Measurements from ENCODE around the gene TRAPPC10.

The TRAPPC10 gene

DNA sequence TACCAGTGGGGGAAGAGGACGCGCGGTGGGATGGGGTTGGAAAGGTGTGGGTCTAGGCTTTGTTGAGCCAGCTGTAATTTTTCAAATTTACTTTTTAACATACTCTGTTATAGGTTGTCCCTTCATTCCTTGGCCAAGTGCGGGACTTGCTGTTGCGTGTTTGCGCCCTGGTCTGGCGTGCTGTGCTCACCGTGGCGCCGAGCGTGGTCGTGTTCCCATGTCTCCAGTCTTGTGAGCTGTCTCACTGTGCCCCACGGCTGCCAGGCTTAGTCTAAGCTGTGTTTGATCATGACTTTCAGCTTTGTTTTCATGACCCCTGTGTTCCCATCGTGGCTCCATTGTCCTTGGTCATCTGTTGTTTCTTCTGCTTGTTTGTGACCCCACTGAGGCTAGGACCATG lies 26.0 kb downstream of the TRAPPC10 start:
- DNase-seq: no peak

DNA sequence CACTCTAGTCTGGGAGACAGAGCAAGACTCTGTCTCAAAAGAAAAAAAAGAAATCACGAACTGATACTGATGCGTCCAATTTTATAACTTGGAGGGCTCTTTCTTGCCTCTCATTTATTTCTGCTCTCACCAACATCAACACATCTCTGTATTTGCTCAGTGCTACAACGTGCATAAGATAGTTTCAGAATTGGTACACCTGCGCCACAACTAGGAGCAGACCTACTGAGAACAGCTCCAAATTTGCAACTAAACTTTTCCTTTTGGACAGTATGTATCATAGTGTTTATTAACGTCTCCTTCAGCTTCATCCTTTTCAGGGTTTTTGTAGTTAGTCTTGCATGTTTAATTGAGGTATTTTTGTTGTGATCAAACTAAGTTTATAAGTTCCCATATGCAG lies 27.7 kb downstream of the TRAPPC10 start:
- no peak for DNase-seq

DNA sequence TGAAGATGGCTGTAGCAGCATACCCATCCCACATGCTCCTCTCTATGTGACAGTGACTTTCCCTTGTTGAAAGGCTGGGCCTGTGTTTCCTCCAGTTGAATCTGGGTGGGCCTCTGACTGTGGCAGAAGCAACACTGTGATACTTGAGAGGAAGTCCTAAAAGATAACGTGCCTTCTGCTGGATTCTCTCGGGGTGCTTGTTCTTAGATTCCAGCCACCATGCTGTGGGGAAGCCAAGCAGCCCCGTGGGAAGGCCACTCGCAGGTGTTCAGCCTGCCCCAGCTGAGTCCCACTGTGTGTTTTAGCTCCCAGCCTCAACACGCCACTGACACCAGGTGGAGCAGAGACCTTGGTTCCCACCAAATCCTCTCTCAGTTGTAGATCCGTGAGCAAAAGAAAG lies 31.5 kb downstream of the TRAPPC10 start:
- no peak for DNase-seq

DNA sequence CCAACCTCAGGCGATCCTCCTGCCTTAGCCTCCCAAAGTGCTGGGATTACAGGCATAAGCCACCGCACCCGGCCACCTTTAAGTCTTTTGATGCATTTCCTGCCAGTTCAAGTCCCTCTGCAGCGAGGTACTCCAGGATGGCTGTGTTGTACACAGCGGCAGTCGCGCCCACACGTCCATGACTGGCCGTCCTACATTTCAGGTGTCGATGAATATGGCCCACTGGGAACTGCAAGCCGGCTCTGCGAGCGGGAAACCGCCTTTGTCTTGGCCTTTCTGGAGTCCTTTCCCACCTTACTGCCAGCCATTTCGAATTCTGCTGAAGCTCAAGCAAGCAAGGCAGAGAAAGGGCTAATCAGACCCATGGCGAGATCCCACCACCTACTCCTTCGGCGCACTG lies 34.6 kb downstream of the TRAPPC10 start:
- no peak for DNase-seq

DNA sequence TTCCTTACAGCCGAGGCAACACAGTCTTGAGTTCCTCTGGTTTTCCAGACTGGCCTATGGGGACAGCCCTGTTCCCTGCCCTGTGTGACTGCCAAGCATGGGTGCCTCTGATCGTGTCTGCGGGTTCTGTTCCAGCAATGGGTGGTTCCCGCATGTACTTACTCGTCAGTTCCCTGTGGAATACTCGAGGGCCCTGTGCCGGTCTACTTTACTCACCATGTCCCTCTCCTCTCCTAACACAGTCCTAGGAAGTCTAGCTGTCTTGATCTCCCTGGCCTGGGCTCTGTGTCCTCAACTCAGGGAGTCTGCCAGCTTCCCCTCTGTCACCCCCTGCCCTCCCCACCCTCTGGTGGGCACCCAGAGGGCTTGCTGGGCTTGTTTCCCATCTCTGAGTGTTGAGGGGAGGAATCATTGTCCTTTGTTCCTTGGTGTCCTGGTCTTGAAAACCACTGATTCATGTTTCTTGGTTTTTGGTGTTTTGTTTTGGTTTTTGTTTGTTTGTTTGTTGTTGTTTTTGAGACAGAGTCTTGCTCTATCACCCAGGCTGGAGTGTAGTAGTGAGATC lies 36.0 kb downstream of the TRAPPC10 start:
- no peak for DNase-seq

DNA sequence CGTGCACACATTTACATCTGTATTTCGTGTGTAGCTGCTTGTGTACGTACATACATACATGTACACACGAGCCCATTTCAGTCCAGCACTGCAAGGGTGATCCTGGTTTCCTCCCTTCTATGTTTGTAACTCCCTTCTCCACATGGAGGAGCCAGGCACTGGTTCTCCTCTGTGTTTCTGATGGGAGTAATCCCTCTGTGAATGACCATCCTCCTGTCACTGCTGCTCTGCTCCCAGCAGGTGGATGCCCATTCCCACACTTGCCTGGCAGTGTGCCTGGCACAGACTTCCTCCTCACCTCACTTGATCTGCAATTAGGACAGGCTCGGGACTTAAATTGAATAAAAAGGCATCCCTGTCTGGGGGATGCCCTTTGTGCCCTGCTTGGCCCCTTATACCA lies 37.1 kb downstream of the TRAPPC10 start:
- DNase-seq: no peak

DNA sequence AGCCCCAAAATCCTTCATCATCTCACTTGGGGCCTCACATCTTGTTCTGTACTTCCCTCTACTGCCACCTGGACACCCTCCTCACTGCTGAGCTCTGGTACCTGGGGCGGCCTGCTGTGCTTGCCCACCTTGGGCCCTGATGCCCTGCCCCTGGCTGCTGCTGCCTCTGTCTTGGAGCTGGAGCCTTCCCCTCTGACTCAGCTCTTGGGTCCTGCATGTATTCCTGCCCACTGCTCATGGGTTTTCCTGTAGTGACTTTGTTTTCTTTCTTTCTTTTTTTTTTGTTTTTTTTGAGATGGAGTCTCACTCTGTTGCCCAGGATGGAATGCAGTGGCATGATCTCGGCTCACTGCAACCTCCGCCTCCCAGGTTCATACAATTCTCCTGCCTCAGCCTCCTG lies 37.5 kb downstream of the TRAPPC10 start:
- DNase-seq: no peak

DNA sequence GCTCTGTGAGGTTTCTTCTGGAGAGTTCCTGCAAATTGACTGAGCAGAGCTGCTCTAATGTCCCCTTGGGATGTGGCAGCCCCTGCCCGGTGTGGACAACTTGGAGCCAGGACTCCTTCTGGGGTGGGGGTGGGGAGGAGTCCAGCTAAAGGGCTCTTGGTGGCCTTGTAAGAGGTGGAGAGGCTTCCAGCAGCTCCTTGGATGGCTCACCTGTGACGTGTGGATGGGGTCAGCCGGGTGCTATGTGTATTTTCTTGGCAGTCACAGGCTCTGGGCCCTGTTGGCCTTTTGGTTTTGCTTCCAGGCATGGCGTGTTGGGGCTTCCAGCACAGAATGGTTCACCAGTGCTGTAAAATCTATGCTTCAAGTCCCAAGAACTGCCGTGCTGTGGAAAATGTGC lies 38.2 kb downstream of the TRAPPC10 start:
- DNase-seq: no peak

DNA sequence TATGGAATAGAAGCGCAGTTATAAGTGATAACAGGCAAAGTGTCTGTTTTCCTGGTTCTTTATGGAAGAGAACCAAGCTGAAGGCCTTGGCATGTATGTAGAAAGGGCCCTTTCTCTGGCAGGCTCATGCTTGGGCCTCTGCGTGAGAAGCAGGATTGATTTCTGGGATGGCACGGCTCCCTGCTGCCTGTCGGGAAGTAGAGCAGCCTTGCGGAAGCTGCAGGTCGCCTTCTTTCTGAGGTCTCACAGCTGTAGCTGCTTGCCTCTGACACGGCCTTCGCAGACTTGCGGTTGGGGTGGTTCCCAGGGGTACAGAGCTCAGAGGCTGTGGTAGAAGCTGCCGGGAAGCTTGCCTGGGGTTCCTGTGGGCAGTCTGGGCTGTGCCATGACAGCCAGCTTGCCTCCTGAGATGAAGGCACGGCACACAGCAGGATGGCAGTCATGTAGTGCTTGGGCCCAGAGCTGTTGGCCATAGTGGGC lies 39.4 kb downstream of the TRAPPC10 start:
- DNase-seq: no peak

DNA sequence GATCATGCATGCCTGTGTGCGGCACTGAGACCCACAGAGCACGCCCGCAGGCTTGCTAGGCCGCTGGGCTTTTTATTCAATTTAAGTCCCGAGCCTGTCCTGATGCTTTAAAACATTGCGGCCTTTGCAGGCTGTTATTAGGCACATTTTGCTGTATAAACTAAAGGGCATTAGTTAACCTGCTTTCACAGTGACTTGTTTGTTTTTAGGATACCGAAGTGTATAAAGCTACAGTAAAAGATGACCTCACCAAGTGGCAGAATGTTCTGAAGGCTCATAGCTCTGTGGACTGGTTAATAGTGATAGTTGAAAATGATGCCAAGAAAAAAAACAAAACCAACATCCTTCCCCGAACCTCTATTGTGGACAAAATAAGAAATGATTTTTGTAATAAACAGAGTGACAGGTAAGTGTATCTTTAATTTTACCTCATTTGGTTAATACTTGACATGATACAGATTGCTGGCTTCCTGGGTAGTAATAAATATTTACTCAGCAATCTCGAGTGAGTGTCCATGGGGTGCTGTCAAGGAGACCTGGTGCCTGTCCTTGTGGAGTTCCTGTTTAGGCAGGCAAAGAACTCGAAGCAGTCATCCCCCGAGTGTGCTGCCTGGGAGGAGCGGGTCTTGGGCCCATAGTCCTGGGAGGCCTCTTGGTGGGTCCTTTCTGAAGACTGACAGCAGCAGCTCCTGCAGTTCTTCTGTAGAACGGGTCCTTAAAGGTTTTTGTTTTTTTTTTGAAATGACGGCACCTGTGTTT lies 40.1 kb downstream of the TRAPPC10 start:
- DNase-seq: no peak

DNA sequence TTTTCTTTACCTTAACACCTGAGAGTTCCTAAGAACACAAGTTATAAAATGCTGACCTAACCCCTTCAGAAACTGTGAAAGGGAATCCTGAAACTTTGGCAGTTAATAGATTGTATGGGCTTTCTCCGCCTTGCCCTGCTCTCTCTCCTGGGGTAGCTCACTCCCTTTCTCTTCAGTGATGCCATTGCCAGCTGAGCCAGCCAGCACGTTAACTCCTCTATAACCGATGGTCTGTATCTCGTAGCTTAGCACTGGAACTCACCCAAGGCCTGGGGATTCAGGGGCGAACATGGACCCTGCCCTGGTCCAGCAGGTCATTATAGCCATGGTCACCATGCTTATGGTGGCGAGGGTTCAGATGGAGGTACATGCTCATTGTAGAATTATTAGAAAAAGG lies 40.7 kb downstream of the TRAPPC10 start:
- no peak for DNase-seq

DNA sequence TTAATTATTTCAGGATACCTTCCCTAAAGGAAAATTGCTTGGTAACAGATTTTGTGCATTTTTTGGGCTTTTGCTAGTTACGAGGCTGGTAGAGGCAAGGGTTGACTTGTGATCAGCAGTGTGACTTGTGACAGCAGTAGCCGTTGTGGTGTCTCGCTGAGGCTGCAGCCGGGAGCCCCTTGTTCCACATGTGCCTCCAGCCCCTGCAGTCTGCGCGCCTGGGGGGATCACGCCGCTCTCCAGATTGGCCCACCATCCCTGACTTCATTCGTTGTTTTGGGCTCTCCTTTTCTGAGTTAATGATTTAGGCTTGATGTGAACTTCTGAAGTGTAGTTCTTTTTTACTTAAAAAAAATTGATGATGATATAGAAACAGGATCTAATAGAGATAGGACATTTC lies 41.5 kb downstream of the TRAPPC10 start:
- no peak for DNase-seq

DNA sequence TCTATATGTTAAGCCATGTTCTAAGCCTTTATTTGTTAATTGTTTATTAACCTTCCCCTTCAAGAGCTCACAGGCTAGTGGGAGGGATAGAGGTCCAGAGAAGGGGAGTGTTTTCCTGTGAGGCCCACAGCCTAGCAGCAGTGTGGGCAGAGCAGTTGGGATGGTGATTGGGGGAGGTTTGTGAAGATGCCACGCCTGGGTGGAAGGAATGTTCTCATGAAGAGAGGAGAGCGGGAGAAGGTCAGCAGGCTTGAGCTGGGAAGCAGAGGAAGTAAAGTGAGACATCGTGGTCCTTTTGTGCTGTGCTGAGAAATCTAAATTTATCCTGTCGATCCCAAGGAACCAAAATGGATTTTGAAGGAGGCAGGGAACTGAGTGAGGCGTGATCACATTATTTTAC lies 42.6 kb downstream of the TRAPPC10 start:
- DNase-seq: no peak

DNA sequence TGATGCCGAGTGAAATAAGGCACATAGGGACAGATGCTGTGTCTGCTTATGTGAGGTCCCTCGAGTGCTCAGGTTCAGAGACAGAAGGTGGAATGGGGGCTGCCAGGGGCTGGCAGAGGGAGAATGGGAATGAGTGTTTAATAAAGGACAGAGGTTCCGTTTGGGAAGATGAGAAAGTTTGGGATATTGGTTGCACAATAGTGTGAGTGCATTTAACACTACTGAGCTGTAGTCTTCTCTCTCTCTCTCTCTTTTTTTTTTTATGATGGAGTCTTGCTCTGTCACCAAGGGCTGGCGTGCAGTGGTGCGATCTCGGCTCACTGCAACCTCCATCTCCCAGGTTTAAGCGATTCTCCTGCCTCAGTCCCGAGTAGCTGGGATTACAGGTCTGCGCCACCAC lies 44.9 kb downstream of the TRAPPC10 start:
- no peak for DNase-seq

DNA sequence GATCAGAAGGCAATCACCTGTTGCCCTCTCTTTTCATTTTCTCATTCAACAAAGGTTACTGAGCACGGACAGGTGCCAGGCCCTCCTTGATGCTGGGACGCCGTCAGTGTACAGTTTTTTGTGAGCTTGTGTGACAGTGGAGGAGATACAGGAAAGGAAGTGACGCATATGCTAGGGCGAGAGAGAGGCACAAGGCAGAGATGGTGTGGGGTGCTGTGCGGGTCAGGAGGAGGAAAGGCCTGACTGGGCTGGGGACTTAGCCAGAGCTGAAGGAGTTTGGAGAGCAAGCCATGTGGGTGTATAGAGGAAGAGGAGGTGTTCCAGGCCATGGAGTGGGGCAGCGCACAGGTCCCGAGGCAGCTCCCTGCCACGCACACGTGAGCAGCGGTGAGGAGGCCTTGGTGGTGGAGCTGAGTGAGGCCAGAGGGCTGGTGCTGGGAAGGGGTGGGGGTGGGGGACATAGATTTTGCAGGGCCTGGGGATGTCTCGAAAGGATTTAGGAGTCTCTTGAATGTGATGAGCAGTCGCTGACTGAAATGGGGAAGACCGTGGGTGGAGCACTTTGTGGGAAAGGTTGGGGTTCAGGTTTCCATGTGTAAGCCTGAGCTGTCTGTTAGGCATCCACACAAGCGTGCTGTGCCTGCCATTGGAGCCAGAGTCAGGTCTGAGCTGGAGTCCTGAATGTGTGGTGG lies 46.0 kb downstream of the TRAPPC10 start:
- DNase-seq: no peak

DNA sequence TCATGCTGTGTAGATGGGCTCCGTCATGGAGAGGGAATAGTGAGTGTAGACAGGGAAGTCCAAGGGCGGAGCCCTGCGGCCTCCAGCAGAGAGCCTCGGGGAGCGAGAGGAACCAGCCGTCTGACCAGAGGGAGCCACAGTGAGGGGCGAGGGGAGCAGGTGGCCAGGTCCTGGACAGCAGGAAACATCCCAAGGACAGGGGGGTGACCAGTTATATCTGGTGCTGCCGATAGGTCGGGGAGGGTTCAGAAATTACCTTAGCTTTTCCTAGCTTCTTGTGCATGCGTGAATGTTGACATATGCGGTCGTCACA lies 46.5 kb downstream of the TRAPPC10 start:
- DNase-seq: no peak

DNA sequence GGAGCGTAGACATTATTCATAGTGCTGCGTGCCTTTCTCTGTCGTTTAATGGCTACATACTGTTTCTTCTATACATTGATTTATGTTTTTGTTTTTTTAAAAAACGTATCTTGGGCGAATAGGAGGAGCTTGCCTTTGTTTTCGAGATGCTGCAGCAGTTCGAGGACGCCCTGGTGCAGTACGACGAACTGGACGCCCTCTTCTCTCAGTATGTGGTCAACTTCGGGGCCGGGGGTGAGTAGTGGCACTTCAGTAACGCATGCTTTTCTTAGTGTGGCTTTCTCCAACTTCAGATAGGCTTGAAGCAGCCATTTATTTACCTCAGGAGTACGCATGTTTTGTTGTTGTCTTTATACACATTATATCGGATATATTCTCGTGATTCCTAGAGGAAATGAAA lies 46.9 kb downstream of the TRAPPC10 start:
- no peak for DNase-seq

DNA sequence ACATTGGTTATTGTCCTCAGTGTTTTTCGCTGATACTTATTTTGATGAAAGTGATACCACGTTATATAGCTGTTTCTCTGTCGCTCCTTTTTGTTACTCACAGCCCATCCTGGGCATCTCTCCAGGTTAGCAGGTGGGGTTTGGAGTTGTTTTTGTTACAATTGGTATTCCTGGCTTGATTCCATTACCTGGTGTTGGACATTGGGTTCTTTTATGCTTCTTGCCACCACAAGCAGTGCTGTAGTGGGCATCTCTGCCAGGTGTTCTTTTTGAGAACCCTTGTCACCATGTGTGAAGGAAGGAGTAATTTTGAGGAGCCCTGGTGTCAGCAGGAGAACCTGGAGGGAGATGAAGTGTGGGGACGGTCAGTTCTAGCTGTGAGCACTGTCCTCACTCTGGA lies 47.6 kb downstream of the TRAPPC10 start:
- DNase-seq: no peak

DNA sequence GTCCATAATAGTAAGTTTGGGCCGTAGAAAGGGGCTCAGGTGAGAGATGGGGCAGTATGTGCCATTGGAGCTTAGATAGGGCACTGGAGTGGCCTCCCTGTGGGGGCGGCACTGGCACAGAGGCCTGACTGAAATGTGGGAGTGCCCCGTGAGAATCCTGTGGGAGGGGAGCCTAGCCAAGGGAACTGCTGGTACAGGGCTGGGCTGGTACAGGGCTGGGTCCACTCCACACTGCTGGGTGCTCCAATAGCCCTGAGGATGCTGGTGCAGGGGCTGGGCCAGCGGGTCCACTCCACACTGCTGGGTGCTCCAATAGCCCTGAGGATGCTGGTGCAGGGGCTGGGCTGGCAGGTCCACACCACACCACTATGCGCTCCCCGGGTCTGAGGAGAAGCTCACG lies 50.3 kb downstream of the TRAPPC10 start:
- DNase-seq: no peak

DNA sequence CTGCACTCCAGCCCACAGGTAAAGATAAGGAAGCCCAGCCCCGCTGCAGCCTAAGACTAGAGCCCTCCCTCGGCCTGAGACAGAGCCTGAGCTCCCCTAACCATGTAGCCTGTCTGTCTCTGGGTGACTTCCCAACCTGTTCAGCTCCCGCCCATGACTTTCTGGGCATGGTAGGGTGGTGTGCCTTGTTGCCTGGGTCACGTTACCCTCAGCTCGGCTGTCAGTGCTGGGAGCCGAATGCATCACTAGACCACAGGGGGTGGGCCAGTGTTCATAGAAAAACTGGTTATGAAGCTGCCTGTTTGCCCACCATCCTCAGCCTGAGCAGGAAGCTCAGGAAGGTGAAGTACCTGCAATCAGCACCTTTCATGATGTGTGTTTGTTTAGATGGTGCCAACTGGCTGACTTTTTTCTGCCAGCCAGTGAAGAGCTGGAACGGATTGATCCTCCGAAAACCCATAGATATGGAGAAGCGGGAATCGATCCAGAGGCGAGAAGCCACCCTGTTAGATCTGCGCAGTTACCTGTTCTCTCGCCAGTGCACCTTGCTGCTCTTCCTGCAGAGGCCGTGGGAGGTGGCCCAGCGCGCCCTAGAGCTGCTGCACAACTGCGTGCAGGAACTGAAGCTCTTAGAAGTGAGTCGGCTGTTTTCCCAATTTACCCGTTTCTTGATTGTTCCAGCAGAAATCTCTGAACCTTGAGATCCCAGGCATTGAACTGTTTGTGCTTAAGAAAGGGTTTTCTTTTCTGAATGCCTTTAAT lies 51.2 kb downstream of the TRAPPC10 start:
- DNase-seq: no peak

DNA sequence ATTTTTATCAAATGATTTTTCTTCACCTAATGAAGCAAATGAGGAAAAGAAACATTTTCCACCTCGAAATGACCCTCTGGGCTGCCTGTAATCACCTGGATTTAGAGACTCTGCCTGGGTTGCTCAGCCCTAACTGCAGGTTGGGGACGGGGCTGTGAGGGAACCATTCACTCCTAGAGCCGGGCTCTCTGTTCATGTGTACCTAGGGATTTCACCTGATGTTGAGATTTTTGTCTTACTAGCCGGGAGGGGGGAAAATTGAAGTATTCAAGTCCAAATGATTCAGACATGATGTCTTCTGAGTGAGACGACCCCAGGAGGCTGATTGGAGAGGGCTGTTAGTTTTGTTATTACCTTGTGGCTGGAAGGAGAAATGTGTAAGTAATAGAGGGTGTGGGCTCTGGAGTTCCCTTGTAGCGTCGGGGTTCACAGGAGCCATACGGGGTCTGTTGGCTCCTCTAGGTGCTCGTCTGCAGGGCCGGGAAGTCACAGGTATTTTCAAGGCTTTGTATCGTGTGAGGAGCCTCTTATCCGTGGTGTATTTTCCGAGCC lies 52.8 kb downstream of the TRAPPC10 start:
- no peak for DNase-seq

DNA sequence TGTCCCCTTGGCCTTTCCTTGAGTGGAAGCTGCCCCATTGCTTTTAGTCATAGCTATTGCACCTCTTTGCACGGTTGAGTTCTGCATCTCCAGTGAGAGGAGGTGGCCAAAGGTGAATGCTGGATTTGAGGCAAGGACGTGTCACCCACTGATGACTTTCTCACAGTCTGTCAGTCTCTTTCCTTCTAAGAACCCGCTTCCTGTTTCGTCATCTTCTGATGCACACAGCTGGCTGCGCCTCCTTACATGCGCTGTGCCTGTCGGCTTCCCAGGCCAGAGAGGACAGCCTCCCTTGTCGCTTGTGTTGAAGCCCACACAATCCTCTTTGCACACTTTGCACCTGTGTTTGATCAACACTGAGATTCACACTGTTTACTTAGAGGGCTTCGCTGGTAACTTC lies 53.3 kb downstream of the TRAPPC10 start:
- DNase-seq: peak; percentile 91

DNA sequence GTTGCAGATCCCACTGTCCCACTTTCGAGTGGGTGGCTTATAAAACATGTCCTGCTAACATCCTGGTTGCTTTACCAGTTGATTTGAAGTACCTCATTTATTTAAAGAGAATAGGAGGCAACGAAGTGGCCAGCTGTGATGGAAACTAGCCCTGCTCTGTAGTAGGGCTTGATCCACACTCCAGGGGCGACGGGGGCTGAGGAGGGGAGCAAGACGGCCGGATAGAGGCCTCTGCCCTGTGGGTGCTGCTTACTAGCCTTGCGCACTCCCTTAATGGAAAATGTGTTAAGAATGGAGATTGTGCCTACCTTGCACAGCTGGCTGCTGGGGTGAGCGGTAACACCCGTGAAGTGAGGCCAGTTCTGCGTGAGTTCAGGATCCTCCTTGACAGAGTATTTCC lies 54.0 kb downstream of the TRAPPC10 start:
- no peak for DNase-seq

Measured in CD4-positive, alpha-beta T cell treated with Interleukin-15 for 1 hour (primary cell).